ENCODE results near the gene KLC3. TPM values are rescaled to one million over a fixed set of nuclear protein-coding genes. Genes with fewer than 3 reads are reported as not detected.

KLC3 gene
- total RNA-seq, 1 experiment from 2014 or later = 23.4 TPM

- H3K9me3 ChIP-seq (ENCODE audit: low read length) = no peaks in the 10 kb centered on the region
- peaks cover 19% of the 10 kb centered on the region for H3K4me1 ChIP-seq (ENCODE audit: insufficient read depth, low read length)
- POLR2A ChIA-PET (ENCODE audit: unreplicated experiment) = no interaction called here
- CTCF ChIA-PET = interaction anchor here (0.7 kb wide), 1 partner anchor 549 kb away, joined by 6 read pairs; no protein-coding TSS in a partner anchor
- peak overlapping the region; percentile 54 for H3K4me2 ChIP-seq (ENCODE audit: low read length)
- H3K27me3 ChIP-seq (ENCODE audit: low read length) = no peaks in the 10 kb centered on the region
- H3K36me3 ChIP-seq (ENCODE audit: low read depth, low read length) = no peaks in the 10 kb centered on the region
- no peak overlapping the region for H2AFZ ChIP-seq (ENCODE audit: low read length)
- 0 out of 2 replicates have a peak overlapping the region, but pooled peaks have one; percentile 15 for H3K9ac ChIP-seq (ENCODE audit: low read length)
- ATAC-seq (peak; percentile 80), DNase-seq (peak; percentile 94)
- H3K4me3 ChIP-seq (ENCODE audit: low read length) = no peak overlapping the region
- intact Hi-C loops (cut with micrococcal nuclease) = loop anchor here (2.0 kb wide), 1 partner anchor 31 kb away; the partner anchor contains the start of gene POLR1G
- TSS peak; percentile 48 for BruUV-seq (replicated peaks)
- no peaks in the 10 kb centered on the region for H3K9me2 ChIP-seq (replicated peaks; ENCODE audit: low read length)
- peak overlapping the region; percentile 84 for H3K27ac ChIP-seq (ENCODE audit: low read length)
- H3F3A ChIP-seq (ENCODE audit: low read length, unreplicated experiment) = no peaks in the 10 kb centered on the region
- H3K79me2 ChIP-seq (ENCODE audit: low read length) = no peaks in the 10 kb centered on the region
- no peaks in the 10 kb centered on the region for H4K20me1 ChIP-seq (ENCODE audit: low read length)
- TF ChIP-seq EZH2phosphoT487 (IDR thresholded peaks at IDR 0.05; ENCODE audit: borderline replicate concordance, low read length) = no peak
- TF ChIP-seq CTCF (conservative IDR thresholded peaks at IDR 0.05; ENCODE audit: low read depth, low read length) = no peak
- no peak for TF ChIP-seq EZH2 (IDR thresholded peaks at IDR 0.05; ENCODE audit: low read length, unreplicated experiment)
Observed at GRCh38 chr19:45376045-45376724, 35.6 kb downstream of the KLC3 start.

GRCh38 chr19:45380107-45380506, 39.6 kb downstream of the KLC3 start:
- Histone ChIP-seq H3F3A (ENCODE audit: low read length, unreplicated experiment) (no peaks in the 10 kb centered on the region), H3K4me1 (ENCODE audit: insufficient read depth, low read length) (peaks cover 19% of the 10 kb centered on the region), H3K27me3 (ENCODE audit: low read length) (no peaks in the 10 kb centered on the region), H3K9ac (ENCODE audit: low read length) (no peak overlapping the region), H3K4me3 (ENCODE audit: low read length) (no peak overlapping the region), H3K27ac (ENCODE audit: low read length) (peak overlapping the region; percentile 46), H3K36me3 (ENCODE audit: low read depth, low read length) (no peaks in the 10 kb centered on the region), H3K4me2 (ENCODE audit: low read length) (no peak overlapping the region), H4K20me1 (ENCODE audit: low read length) (no peaks in the 10 kb centered on the region), H3K79me2 (ENCODE audit: low read length) (no peaks in the 10 kb centered on the region), H3K9me2 (replicated peaks; ENCODE audit: low read length) (no peaks in the 10 kb centered on the region), H3K9me3 (ENCODE audit: low read length) (no peaks in the 10 kb centered on the region), H2AFZ (ENCODE audit: low read length) (no peak overlapping the region)
- ChIA-PET POLR2A (ENCODE audit: unreplicated experiment) (no interaction called here), CTCF (no interaction called here)
- intact Hi-C loops (cut with micrococcal nuclease) = no loop called here
- DNase-seq = no peak
- no peak for ATAC-seq
- TF ChIP-seq CTCF (conservative IDR thresholded peaks at IDR 0.05; ENCODE audit: low read depth, low read length) (no peak), EZH2 (IDR thresholded peaks at IDR 0.05; ENCODE audit: low read length, unreplicated experiment) (no peak), EZH2phosphoT487 (IDR thresholded peaks at IDR 0.05; ENCODE audit: borderline replicate concordance, low read length) (no peak)
- BruUV-seq (replicated peaks) = no TSS peak

- no peak overlapping the region for H3K9ac ChIP-seq (ENCODE audit: low read length)
- POLR2A ChIA-PET (ENCODE audit: unreplicated experiment) = no interaction called here
- H3K9me3 ChIP-seq (ENCODE audit: low read length) = no peaks in the 10 kb centered on the region
- ATAC-seq (no peak), DNase-seq (no peak)
- no TSS peak for BruUV-seq (replicated peaks)
- no peak overlapping the region for H2AFZ ChIP-seq (ENCODE audit: low read length)
- no peaks in the 10 kb centered on the region for H4K20me1 ChIP-seq (ENCODE audit: low read length)
- intact Hi-C loops (cut with micrococcal nuclease) = no loop called here
- CTCF ChIA-PET = no interaction called here
- no peak overlapping the region for H3K4me2 ChIP-seq (ENCODE audit: low read length)
- no peaks in the 10 kb centered on the region for H3K79me2 ChIP-seq (ENCODE audit: low read length)
- H3K36me3 ChIP-seq (ENCODE audit: low read depth, low read length) = no peaks in the 10 kb centered on the region
- TF ChIP-seq CTCF (conservative IDR thresholded peaks at IDR 0.05; ENCODE audit: low read depth, low read length) (no peak), EZH2 (IDR thresholded peaks at IDR 0.05; ENCODE audit: low read length, unreplicated experiment) (no peak), EZH2phosphoT487 (IDR thresholded peaks at IDR 0.05; ENCODE audit: borderline replicate concordance, low read length) (no peak)
- no peaks in the 10 kb centered on the region for H3K9me2 ChIP-seq (replicated peaks; ENCODE audit: low read length)
- no peak overlapping the region for H3K27ac ChIP-seq (ENCODE audit: low read length)
- H3K4me1 ChIP-seq (ENCODE audit: insufficient read depth, low read length) = peaks cover 10% of the 10 kb centered on the region; the same call in 1 of the 2 replicates
- H3K4me3 ChIP-seq (ENCODE audit: low read length) = no peak overlapping the region
- H3K27me3 ChIP-seq (ENCODE audit: low read length) = no peaks in the 10 kb centered on the region
- no peaks in the 10 kb centered on the region for H3F3A ChIP-seq (ENCODE audit: low read length, unreplicated experiment)
Observed at GRCh38 chr19:45382426-45382825, 41.9 kb downstream of the KLC3 start.
